Trophoblast cell (in vitro differentiated cells and primary cell): ENCODE data around the gene MTERF4. TPM values are rescaled to one million over a fixed set of nuclear protein-coding genes. Genes with fewer than 3 reads are reported as not detected.
A peak's percentile ranks its signal among the peaks of the same experiment; 100 is the strongest.

ENCODE experiments used
- DNase-seq, 2 donors: peaks; one replicate each; pipeline ENCODE4 v3.0.0-alpha.2; 2016
- H2AFZ ChIP-seq: 2 replicates; pipeline ENCODE4 v1.6.1; 2013; ENCODE audit warnings: low read length, moderate library complexity, mild to moderate bottlenecking; ENCODE audit not compliant: insufficient read depth, poor library complexity
- H2AK5ac ChIP-seq: 2 replicates; pipeline ENCODE4 v1.6.1; 2013; ENCODE audit warnings: mild to moderate bottlenecking, low read length
- H2BK120ac ChIP-seq: 2 replicates; pipeline ENCODE4 v1.6.1; 2013; ENCODE audit warnings: low read length, mild to moderate bottlenecking, moderate library complexity; ENCODE audit not compliant: insufficient read depth, poor library complexity
- H2BK12ac ChIP-seq: 2 replicates; pipeline ENCODE4 v1.6.1; 2013; ENCODE audit warnings: mild to moderate bottlenecking, low read length, moderate library complexity
- H2BK5ac ChIP-seq: 2 replicates; pipeline ENCODE4 v1.6.1; 2013; ENCODE audit warnings: low read length, low read depth, moderate library complexity, mild to moderate bottlenecking; ENCODE audit not compliant: poor library complexity
- H3K14ac ChIP-seq: 2 replicates; pipeline ENCODE4 v1.6.1; 2013; ENCODE audit warnings: mild to moderate bottlenecking, low read length
- H3K18ac ChIP-seq: 2 replicates; pipeline ENCODE4 v1.6.1; 2013; ENCODE audit warnings: mild to moderate bottlenecking, low read length
- H3K23ac ChIP-seq: 2 replicates; pipeline ENCODE4 v1.6.1; 2013; ENCODE audit warnings: low read length
- H3K27ac ChIP-seq: 2 replicates; pipeline ENCODE4 v1.5.1; 2013; ENCODE audit warnings: low read depth, mild to moderate bottlenecking, inconsistent platforms, low read length, moderate library complexity
- H3K27me3 ChIP-seq: 2 replicates; pipeline ENCODE4 v1.6.1; 2013; ENCODE audit warnings: inconsistent platforms, mild to moderate bottlenecking, low read length, moderate library complexity; ENCODE audit not compliant: insufficient read depth
- H3K36me3 ChIP-seq, 2 experiments: 1 replicate in 1 of 2; 2 replicates in 1 of 2; pipeline ENCODE4 v1.6.1; 2013; ENCODE audit warnings: low read length in 2 of 2, mild to moderate bottlenecking in 2 of 2, moderate library complexity in 1 of 2; ENCODE audit not compliant: insufficient read depth in 2 of 2, control insufficient read depth in 1 of 2
- H3K4ac ChIP-seq: 2 replicates; pipeline ENCODE4 v1.6.1; 2013; ENCODE audit warnings: low read depth, mild to moderate bottlenecking, low read length, moderate library complexity
- H3K4me1 ChIP-seq, 2 experiments: 1 replicate in 1 of 2; 2 replicates in 1 of 2; pipeline ENCODE4 v1.6.1; 2013; ENCODE audit warnings: low read length in 2 of 2, mild to moderate bottlenecking in 2 of 2, moderate library complexity in 1 of 2; ENCODE audit not compliant: insufficient read depth in 2 of 2, control insufficient read depth in 1 of 2
- H3K4me2 ChIP-seq: 2 replicates; pipeline ENCODE4 v1.6.1; 2013; ENCODE audit warnings: inconsistent platforms, mild to moderate bottlenecking, low read length, moderate library complexity
- H3K4me3 ChIP-seq: 2 replicates; pipeline ENCODE4 v1.5.1; 2013; ENCODE audit warnings: mild to moderate bottlenecking, low read depth, low read length, inconsistent platforms
- H3K79me1 ChIP-seq: one replicate; pipeline ENCODE4 v1.6.1; 2013; ENCODE audit warnings: low read length
- H3K79me2 ChIP-seq: 2 replicates; pipeline ENCODE4 v1.6.1; 2013; ENCODE audit warnings: low read length, mild to moderate bottlenecking; ENCODE audit not compliant: control insufficient read depth, insufficient read depth, poor library complexity
- H3K9ac ChIP-seq: 2 replicates; pipeline ENCODE4 v1.6.1; 2013; ENCODE audit warnings: mild to moderate bottlenecking, low read length
- H3K9me3 ChIP-seq: 2 replicates; pipeline ENCODE4 v1.6.1; 2013; ENCODE audit warnings: low read depth, mild to moderate bottlenecking, control low read depth, inconsistent platforms, low read length; ENCODE audit not compliant: insufficient read depth
- H4K12ac ChIP-seq: 2 replicates; pipeline ENCODE4 v1.6.1; 2013; ENCODE audit warnings: low read depth, mild to moderate bottlenecking, low read length, moderate library complexity
- H4K8ac ChIP-seq: 2 replicates; pipeline ENCODE4 v1.6.1; 2013; ENCODE audit warnings: low read depth, mild to moderate bottlenecking, low read length, moderate library complexity
- H4K91ac ChIP-seq: one replicate; pipeline ENCODE4 v1.6.1; 2013; ENCODE audit warnings: low read depth, mild to moderate bottlenecking, low read length, moderate library complexity
- WGBS: extraction: QIAGEN DNeasy Blood & Tissue Kit; methylation state at CpG from one replicate; pipeline ENCODE4 v1.1.7; 2013; ENCODE audit warnings: missing lambda C conversion rate; ENCODE audit not compliant: insufficient read length, insufficient coverage; ENCODE audit errors: extremely low coverage; 5-methylcytosine and 5-hydroxymethylcytosine counted together
- polyA plus RNA-seq: library from polyadenylated mRNA; stranded (reverse); fragments of 200-250 nt; gene quantifications from 2 replicates; pipeline ENCODE4 v1.2.3, GENCODE V29; 2013

MTERF4 gene, protein sequence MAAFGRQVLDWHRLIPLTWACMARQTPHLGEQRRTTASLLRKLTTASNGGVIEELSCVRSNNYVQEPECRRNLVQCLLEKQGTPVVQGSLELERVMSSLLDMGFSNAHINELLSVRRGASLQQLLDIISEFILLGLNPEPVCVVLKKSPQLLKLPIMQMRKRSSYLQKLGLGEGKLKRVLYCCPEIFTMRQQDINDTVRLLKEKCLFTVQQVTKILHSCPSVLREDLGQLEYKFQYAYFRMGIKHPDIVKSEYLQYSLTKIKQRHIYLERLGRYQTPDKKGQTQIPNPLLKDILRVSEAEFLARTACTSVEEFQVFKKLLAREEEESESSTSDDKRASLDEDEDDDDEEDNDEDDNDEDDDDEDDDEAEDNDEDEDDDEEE
- 16.4 TPM in 2 replicates for polyA plus RNA-seq

DNA sequence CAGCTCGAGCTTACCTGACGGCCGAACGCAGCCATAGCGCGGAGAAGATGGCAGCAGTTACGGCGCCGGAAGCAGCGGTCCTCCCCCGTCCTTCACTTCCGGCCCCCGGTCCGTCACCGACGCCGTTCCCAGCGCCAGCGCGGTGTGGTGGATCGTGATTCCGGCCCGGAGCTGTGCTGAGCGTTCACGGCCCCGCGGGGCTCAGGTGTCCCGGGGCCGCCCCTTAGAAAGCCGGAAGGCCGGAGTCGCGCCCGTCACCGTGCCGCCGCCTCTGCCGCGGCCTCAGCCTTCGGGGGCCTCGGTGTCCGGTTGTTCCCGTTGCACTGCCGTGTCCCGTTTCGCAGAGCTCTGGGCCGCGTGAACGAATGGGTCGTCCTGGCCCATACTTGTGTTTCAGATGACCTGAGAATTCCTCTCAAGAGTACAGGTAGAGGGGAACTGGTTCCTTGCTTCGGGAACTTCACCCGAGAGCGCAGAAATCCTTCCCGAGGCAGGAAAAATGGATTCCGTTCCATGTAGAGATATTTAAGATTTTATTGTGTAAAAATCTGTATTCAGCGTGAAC, at the start of gene MTERF4:
TSS of gene MTERF4 (minus strand) at position 49 of the 565 bp plus-strand sequence. CDS start at position 35, 14 bp downstream.
- peak; percentile 79 to 86 for DNase-seq
- Histone ChIP-seq H2BK12ac (no peak within 1 kb of the TSS), H3K27me3 (no peaks in the 10 kb centered on the region), H2AFZ (peak within 1 kb of the TSS; percentile 94), H3K18ac (peak within 1 kb of the TSS; percentile 85), H3K36me3 (peaks cover 4 to 11% of the 10 kb centered on the region in 2 experiments), H3K23ac (no peak within 1 kb of the TSS), H3K27ac (peak within 1 kb of the TSS; percentile 64), H3K4ac (peak within 1 kb of the TSS; percentile 68), H3K9me3 (no peaks in the 10 kb centered on the region), H3K14ac (peak within 1 kb of the TSS; percentile 93), H3K79me2 (peaks cover 4% of the 10 kb centered on the region), H3K4me3 (peak within 1 kb of the TSS; percentile 98), H2AK5ac (peak within 1 kb of the TSS; percentile 81), H2BK120ac (peak within 1 kb of the TSS; percentile 65), H2BK5ac (peak within 1 kb of the TSS; percentile 32), H3K79me1 (peaks cover 5% of the 10 kb centered on the region), H4K12ac (peak within 1 kb of the TSS; percentile 94), H3K4me2 (peak within 1 kb of the TSS; percentile 72), H4K8ac (peak within 1 kb of the TSS; percentile 98), H3K9ac (peak within 1 kb of the TSS; percentile 96), H3K4me1 (peaks cover 4 to 5% of the 10 kb centered on the region in 2 experiments), H4K91ac (peak within 1 kb of the TSS; percentile 87)
- no CpG with 5 or more reads among the region's 56 CpGs for WGBS

DNA sequence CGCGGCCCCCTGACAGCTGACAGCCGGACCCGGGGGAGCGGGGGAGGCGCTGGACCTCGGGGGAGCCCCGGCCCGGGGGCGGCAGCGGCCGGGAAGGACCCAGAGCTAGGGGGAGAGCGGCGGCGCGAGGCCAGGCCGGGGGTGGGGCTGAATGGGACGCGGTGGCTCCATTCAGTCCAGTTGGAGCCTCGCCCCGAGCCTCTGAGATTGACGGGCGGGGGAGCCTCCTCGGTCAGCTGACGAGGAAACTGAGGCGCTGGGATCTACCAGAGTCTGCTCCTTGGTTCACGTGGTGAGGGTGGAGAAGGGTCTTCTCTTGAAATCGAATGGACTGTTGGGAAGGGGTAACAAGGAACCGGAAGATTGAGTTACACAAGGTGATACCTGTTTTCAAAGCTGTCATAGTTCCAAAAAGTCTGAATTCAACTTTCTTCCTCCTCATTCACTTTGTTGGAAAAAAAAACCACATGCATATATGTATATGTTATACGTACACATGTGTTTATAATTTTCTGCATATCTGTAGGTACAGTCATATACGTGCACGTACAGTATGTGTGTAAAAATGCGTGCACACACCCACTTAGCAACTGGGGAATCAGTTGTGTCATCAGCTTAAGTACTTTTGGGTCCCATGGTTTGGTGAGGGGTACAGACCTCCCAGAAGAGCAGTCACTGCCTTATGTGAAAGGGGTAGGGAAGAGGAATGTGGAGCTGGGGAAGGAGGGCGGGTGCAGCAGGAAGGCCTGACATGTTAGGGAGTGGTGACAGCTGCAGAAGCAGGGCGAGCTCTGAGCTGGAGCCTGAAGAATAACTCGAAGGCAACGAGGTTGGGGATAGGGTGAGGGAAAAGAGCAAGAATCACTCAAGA, 48.8 kb upstream of the MTERF4 start:
- H2BK5ac ChIP-seq: peak overlapping the region; percentile 25
- H3K9ac ChIP-seq: peak overlapping the region; percentile 88
- peak in 1 of 2 donors; percentile 4 for DNase-seq
- H3K27ac ChIP-seq: no peak overlapping the region
- H3K18ac ChIP-seq: peak overlapping the region; percentile 62
- H3K14ac ChIP-seq: peak overlapping the region; percentile 62
- no peak overlapping the region for H2BK12ac ChIP-seq
- peak overlapping the region; percentile 57 for H4K8ac ChIP-seq
- H2BK120ac ChIP-seq: peak overlapping the region; percentile 38
- H4K12ac ChIP-seq: no peak overlapping the region
- H3K9me3 ChIP-seq: no peaks in the 10 kb centered on the region
- H3K79me2 ChIP-seq: peaks cover 5% of the 10 kb centered on the region
- H2AK5ac ChIP-seq: no peak overlapping the region
- H3K79me1 ChIP-seq: peaks cover 7% of the 10 kb centered on the region
- H3K36me3 ChIP-seq: peaks cover 8 to 11% of the 10 kb centered on the region in 2 experiments
- peak overlapping the region; percentile 61 for H3K4ac ChIP-seq
- H3K23ac ChIP-seq: peak overlapping the region; percentile 34
- peak overlapping the region; percentile 94 for H2AFZ ChIP-seq
- no CpG with 5 or more reads among the region's 37 CpGs for WGBS
- peaks cover 6 to 13% of the 10 kb centered on the region in 2 experiments for H3K4me1 ChIP-seq
- H3K27me3 ChIP-seq: no peaks in the 10 kb centered on the region
- H3K4me3 ChIP-seq: peak overlapping the region; percentile 87
- peak overlapping the region; percentile 99 for H3K4me2 ChIP-seq
- peak overlapping the region; percentile 66 for H4K91ac ChIP-seq

DNA sequence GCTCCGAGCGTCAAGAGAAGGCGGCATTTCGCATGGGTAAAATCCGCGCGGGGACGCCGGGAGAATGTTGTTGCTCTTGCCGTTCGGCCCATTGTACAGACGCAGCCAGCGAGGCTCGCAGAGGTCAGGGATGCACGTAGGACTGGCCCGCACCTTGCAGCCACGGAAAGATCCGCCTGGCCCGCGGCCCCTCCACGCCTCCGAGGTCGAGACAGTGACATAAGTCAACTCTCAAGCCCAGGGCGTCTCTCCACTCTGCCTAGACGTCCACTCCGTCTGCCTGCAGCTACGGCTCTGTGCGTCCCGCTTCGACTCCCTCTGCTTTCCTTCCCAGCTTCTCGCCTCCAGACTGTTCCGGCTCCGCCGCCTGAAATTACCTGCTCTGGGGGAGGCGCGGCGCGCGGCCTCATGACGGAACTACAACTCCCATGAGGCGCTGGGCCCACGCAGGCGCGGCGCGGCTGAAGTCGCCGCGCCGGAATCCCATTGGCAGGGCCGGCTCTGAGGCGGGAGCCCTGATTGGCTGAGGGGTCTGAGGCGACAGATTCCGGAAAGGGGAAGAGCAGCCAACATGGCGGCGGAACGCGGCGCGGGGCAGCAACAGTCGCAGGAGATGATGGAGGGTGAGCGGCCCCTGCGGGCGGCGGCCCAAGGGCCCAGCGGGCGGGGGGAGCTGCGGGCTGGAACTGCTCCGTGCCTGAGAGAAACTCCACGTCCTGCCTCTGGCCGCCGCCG, 48.0 kb upstream of the MTERF4 start, which contains the start of gene PPP1R7:
TSS of gene PPP1R7 (plus strand) at position 543 of the 735 bp plus-strand sequence. CDS start at position 572, 29 bp downstream.
- peaks cover 7% of the 10 kb centered on the region for H3K79me1 ChIP-seq
- peak within 1 kb of the TSS; percentile 61 for H3K4ac ChIP-seq
- no CpG with 5 or more reads among the region's 73 CpGs for WGBS
- peak within 1 kb of the TSS; percentile 94 for H2AFZ ChIP-seq
- peak within 1 kb of the TSS; percentile 25 for H2BK5ac ChIP-seq
- H3K14ac ChIP-seq: peak within 1 kb of the TSS; percentile 62
- peaks cover 7 to 10% of the 10 kb centered on the region in 2 experiments for H3K36me3 ChIP-seq
- peak within 1 kb of the TSS; percentile 66 for H4K91ac ChIP-seq
- H3K18ac ChIP-seq: peak within 1 kb of the TSS; percentile 62
- H3K79me2 ChIP-seq: peaks cover 5% of the 10 kb centered on the region
- H3K9ac ChIP-seq: peak within 1 kb of the TSS; percentile 88
- no peaks in the 10 kb centered on the region for H3K27me3 ChIP-seq
- no peaks in the 10 kb centered on the region for H3K9me3 ChIP-seq
- peak within 1 kb of the TSS; percentile 0 for H3K27ac ChIP-seq
- peak within 1 kb of the TSS; percentile 87 for H3K4me3 ChIP-seq
- peak within 1 kb of the TSS; percentile 34 for H3K23ac ChIP-seq
- peak within 1 kb of the TSS; percentile 38 for H2BK120ac ChIP-seq
- no peak within 1 kb of the TSS for H4K12ac ChIP-seq
- peaks cover 6 to 13% of the 10 kb centered on the region in 2 experiments for H3K4me1 ChIP-seq
- peak within 1 kb of the TSS; percentile 57 for H4K8ac ChIP-seq
- H3K4me2 ChIP-seq: peak within 1 kb of the TSS; percentile 99
- DNase-seq: peak; percentile 98
- H2AK5ac ChIP-seq: no peak within 1 kb of the TSS
- no peak within 1 kb of the TSS for H2BK12ac ChIP-seq
